ENCODE results near the gene PDIA3.
"Not testable (repeated sequence)": the region's sequence is repeated elsewhere in the genome, so short reads cannot be mapped to it uniquely, and the experiment has no call there.

Gene PDIA3

DNA sequence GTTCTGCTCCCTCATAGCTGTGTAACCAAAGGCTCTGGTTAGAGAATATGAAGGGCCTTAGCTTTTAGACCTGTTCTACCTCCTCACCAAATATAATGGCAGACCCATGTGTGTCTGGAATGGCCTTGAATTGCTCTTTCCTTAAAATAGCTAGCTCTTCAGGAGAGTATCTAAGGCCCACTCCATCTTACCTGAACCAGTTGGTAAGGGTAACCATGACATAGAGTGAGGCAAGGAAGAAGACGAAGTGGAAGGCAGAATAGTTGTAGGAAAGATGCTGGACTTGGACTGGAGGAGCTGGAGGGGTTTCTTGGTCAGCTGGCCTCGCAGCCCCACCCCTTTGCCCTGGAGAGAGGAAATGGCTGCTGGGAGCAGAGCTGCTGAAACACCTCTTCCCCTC is 49.0 kb downstream of the PDIA3 start:
- no peaks in the 10 kb centered on the region for H3K27me3 ChIP-seq (ENCODE audit: control insufficient read depth in 1 of 2, insufficient read depth in 2 of 2, low read length in 2 of 2)
- H3K4me1 ChIP-seq (ENCODE audit: control insufficient read depth in 1 of 2, insufficient read depth in 2 of 2, low read length in 2 of 2) = peaks cover 47% of the 10 kb centered on the region in 2 donors
- H3K9ac ChIP-seq (ENCODE audit: low read depth in 1 of 2, low read length in 2 of 2) = no peak overlapping the region
- H3K4me3 ChIP-seq (ENCODE audit: low read depth in 1 of 2, low read length in 2 of 2) = no peak overlapping the region
- peaks cover 24 to 39% of the 10 kb centered on the region in 2 donors for H3K36me3 ChIP-seq (ENCODE audit: control insufficient read depth in 1 of 2, insufficient read depth in 2 of 2, low read length in 2 of 2)
- no peak overlapping the region for H3K27ac ChIP-seq (ENCODE audit: low read depth, low read length)
- no peaks in the 10 kb centered on the region for H3K9me3 ChIP-seq (ENCODE audit: control insufficient read depth in 1 of 2, low read length in 2 of 2)

DNA sequence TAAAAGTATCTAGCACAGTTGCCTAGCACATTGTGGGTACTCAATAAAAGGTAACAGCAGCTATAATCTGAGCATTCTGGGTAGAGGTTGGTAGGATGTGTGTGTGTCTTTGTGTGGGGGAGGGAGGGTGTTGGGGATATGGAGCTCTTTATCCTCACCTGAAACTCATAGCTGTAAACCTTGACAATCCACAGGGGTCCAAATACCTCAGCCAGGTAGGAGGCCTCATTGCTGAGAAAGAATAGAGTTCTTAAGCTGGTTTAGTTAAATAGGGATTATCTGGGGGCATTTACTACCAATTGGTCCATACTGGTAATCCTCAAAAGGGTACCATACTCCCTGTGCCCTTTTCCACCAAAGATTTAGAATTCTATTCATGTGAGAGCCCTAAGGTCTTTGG is 49.8 kb downstream of the PDIA3 start:
- H3K27me3 ChIP-seq (ENCODE audit: control insufficient read depth in 1 of 2, insufficient read depth in 2 of 2, low read length in 2 of 2) = no peaks in the 10 kb centered on the region
- H3K9ac ChIP-seq (ENCODE audit: low read depth in 1 of 2, low read length in 2 of 2) = no peak overlapping the region
- no peak overlapping the region for H3K4me3 ChIP-seq (ENCODE audit: low read depth in 1 of 2, low read length in 2 of 2)
- no peaks in the 10 kb centered on the region for H3K9me3 ChIP-seq (ENCODE audit: control insufficient read depth in 1 of 2, low read length in 2 of 2)
- peaks cover 24 to 39% of the 10 kb centered on the region in 2 donors for H3K36me3 ChIP-seq (ENCODE audit: control insufficient read depth in 1 of 2, insufficient read depth in 2 of 2, low read length in 2 of 2)
- peaks cover 48 to 49% of the 10 kb centered on the region in 2 donors for H3K4me1 ChIP-seq (ENCODE audit: control insufficient read depth in 1 of 2, insufficient read depth in 2 of 2, low read length in 2 of 2)
- H3K27ac ChIP-seq (ENCODE audit: low read depth, low read length) = no peak overlapping the region

DNA sequence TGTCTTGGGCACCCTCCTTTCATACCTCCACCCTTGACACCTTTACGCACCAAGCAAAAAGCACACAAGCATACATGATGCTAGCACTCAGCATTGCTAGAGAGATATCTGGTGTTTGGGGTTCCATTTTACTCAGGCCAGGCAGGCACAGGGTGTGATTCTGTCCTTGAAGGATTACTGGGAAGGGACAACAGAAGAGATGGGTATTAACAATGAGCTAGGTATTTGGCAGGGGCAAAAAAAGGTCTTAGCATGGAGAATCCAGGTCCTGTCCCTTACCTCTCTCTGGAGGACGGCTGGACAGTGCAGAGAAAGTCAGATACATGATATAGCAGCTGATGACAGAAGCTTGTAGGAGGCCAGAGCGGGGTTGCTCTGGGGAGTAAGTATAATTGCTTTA is 50.3 kb downstream of the PDIA3 start:
- Histone ChIP-seq H3K36me3 (ENCODE audit: control insufficient read depth in 1 of 2, insufficient read depth in 2 of 2, low read length in 2 of 2) (peaks cover 24 to 39% of the 10 kb centered on the region in 2 donors), H3K27ac (ENCODE audit: low read depth, low read length) (no peak overlapping the region), H3K9me3 (ENCODE audit: control insufficient read depth in 1 of 2, low read length in 2 of 2) (no peaks in the 10 kb centered on the region), H3K27me3 (ENCODE audit: control insufficient read depth in 1 of 2, insufficient read depth in 2 of 2, low read length in 2 of 2) (no peaks in the 10 kb centered on the region), H3K4me3 (ENCODE audit: low read depth in 1 of 2, low read length in 2 of 2) (no peak overlapping the region), H3K4me1 (ENCODE audit: control insufficient read depth in 1 of 2, insufficient read depth in 2 of 2, low read length in 2 of 2) (peaks cover 54 to 55% of the 10 kb centered on the region in 2 donors), H3K9ac (ENCODE audit: low read depth in 1 of 2, low read length in 2 of 2) (no peak overlapping the region)

DNA sequence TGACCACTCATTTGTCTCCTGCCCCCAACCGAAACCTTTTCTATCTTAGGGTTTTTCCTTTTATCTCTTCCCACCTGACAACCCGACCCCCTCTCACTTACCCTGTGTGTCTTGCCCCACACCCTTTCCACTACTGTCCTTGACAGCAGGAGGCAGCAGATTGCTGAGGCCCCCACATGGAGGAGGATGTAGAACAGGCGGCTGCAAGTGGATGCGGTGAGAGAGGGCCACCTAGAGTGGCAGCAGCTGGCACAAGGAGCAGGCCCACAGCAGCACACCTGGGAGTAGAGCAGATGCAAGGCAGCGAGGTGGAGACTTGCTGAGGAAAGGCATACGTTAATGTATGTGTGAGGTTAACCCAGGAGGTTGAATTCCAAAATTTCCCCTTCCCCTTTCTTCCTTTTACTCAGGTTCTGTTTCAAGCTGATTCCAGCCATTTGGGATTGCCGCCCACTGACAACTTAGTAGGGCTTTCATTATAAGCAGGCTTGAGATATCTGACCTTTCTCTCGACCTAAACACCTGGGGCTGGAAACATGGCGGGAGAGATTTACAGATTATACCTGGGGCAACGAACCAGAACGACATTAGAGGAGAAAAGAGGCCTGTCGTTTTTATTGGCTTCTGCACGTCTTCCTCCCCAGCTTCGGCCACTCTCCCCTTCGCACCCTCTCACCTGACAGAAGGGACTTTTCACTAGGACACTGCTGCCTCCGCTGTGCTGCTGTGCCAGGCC is 53.1 kb downstream of the PDIA3 start:
- no peaks in the 10 kb centered on the region for H3K9me3 ChIP-seq (ENCODE audit: control insufficient read depth in 1 of 2, low read length in 2 of 2)
- H3K27ac ChIP-seq (ENCODE audit: low read depth, low read length) = peak overlapping the region; percentile 89
- H3K27me3 ChIP-seq (ENCODE audit: control insufficient read depth in 1 of 2, insufficient read depth in 2 of 2, low read length in 2 of 2) = no peaks in the 10 kb centered on the region
- H3K4me3 ChIP-seq (ENCODE audit: low read depth in 1 of 2, low read length in 2 of 2) = peak overlapping the region in 1 of 2 donors; percentile 94
- no peak overlapping the region for H3K9ac ChIP-seq (ENCODE audit: low read depth in 1 of 2, low read length in 2 of 2)
- peaks cover 16 to 47% of the 10 kb centered on the region in 2 donors for H3K36me3 ChIP-seq (ENCODE audit: control insufficient read depth in 1 of 2, insufficient read depth in 2 of 2, low read length in 2 of 2)
- peaks cover 41 to 45% of the 10 kb centered on the region in 2 donors for H3K4me1 ChIP-seq (ENCODE audit: control insufficient read depth in 1 of 2, insufficient read depth in 2 of 2, low read length in 2 of 2)

DNA sequence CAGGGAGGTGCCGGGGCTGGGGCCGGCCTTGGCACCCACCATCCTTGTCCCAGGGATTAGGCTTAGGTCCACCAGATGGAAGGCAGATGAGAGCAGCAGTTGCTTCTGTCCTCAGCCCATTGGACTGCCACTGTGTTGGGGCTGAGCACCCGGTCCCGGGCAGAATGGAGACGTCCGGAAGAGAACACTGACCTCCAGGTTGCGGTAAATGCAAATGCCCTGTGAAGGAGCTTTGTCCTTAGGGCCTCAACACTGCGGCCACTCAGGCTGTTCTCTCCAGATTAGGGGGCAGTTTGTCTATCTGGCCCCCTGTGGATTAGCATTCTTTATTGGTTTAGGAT is 53.7 kb downstream of the PDIA3 start, which contains the start of gene SERINC4:
TSS of gene SERINC4 (minus strand) at position 276 of the 341 bp plus-strand sequence. CDS start at position 42, 234 bp downstream.
- no peaks in the 10 kb centered on the region for H3K27me3 ChIP-seq (ENCODE audit: control insufficient read depth in 1 of 2, insufficient read depth in 2 of 2, low read length in 2 of 2)
- H3K27ac ChIP-seq (ENCODE audit: low read depth, low read length) = peak within 1 kb of the TSS; percentile 89
- peak within 1 kb of the TSS; percentile 94 to 98 for H3K4me3 ChIP-seq (ENCODE audit: low read depth in 1 of 2, low read length in 2 of 2)
- H3K36me3 ChIP-seq (ENCODE audit: control insufficient read depth in 1 of 2, insufficient read depth in 2 of 2, low read length in 2 of 2) = peaks cover 16 to 47% of the 10 kb centered on the region in 2 donors
- H3K9me3 ChIP-seq (ENCODE audit: control insufficient read depth in 1 of 2, low read length in 2 of 2) = no peaks in the 10 kb centered on the region
- H3K4me1 ChIP-seq (ENCODE audit: control insufficient read depth in 1 of 2, insufficient read depth in 2 of 2, low read length in 2 of 2) = peaks cover 35 to 41% of the 10 kb centered on the region in 2 donors
- peak within 1 kb of the TSS; percentile 95 for H3K9ac ChIP-seq (ENCODE audit: low read depth in 1 of 2, low read length in 2 of 2)

DNA sequence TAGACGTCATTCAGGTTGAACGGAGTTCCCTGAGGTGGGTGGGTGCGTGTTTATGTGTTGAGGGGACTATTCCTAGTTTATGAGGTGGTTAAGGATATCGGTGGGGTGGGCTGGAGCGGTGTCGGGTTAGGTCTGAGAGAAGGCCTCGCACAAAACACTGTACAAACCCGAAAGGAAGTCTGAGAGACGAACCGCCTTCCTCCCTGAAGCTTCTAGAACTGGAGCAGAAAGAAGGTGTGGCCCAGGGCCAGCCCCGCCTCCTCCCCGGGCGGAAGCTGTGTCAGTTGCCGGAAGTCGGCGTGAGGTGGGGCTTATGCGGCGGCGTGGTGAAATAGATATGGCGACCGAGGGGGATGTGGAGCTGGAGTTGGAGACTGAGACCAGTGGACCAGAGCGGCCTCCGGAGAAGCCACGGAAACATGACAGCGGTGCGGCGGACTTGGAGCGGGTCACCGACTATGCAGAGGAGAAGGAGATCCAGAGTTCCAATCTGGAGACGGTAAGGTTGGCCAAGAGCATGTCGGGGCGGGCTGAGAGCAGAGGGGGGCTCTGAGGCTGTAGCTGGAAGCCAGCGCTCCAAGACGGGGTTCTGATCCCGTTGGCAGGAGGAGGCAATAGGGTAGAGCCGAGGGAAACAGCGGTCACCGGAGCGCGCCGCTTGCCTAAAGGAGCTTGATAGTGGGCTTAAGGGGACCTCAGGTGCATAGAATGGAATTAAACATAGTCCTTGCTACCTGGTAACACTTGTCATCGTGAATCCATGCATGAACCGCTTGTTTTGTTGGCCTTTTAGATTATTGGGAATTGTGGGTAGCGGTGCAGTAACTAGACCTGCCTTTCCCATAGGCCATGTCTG is 54.3 kb downstream of the PDIA3 start, which contains the start of gene HYPK:
TSS of gene HYPK (plus strand) at position 314 of the 856 bp plus-strand sequence. CDS start at position 338, 24 bp downstream.
- peak within 1 kb of the TSS; percentile 89 for H3K27ac ChIP-seq (ENCODE audit: low read depth, low read length)
- peaks cover 16 to 47% of the 10 kb centered on the region in 2 donors for H3K36me3 ChIP-seq (ENCODE audit: control insufficient read depth in 1 of 2, insufficient read depth in 2 of 2, low read length in 2 of 2)
- H3K4me3 ChIP-seq (ENCODE audit: low read depth in 1 of 2, low read length in 2 of 2) = peak within 1 kb of the TSS; percentile 94 to 98
- no peaks in the 10 kb centered on the region for H3K27me3 ChIP-seq (ENCODE audit: control insufficient read depth in 1 of 2, insufficient read depth in 2 of 2, low read length in 2 of 2)
- H3K4me1 ChIP-seq (ENCODE audit: control insufficient read depth in 1 of 2, insufficient read depth in 2 of 2, low read length in 2 of 2) = peaks cover 29 to 35% of the 10 kb centered on the region in 2 donors
- peak within 1 kb of the TSS; percentile 95 for H3K9ac ChIP-seq (ENCODE audit: low read depth in 1 of 2, low read length in 2 of 2)
- H3K9me3 ChIP-seq (ENCODE audit: control insufficient read depth in 1 of 2, low read length in 2 of 2) = no peaks in the 10 kb centered on the region

DNA sequence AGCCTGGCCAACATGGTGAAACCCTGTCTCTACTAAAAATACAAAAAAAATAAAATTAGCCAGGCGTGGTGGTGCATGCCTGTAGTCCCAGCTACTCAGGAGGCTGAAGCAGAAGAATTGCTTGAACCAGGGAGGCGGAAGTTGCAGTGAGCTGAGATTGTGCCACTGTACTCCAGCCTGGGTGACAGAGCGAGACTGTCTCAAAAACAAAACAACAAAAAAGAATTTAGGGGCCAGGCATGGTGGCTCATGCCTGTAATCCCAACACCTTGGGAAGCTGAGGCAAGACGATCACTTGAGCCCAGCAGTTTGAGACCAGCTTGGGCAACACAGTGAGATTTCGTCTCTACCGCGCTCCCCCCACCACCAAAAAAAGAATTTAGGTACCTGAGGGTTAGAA is 56.4 kb downstream of the PDIA3 start:
- H3K4me3 ChIP-seq (ENCODE audit: low read depth in 1 of 2, low read length in 2 of 2); H3K27ac ChIP-seq (ENCODE audit: low read depth, low read length): not testable (repeated sequence)

DNA sequence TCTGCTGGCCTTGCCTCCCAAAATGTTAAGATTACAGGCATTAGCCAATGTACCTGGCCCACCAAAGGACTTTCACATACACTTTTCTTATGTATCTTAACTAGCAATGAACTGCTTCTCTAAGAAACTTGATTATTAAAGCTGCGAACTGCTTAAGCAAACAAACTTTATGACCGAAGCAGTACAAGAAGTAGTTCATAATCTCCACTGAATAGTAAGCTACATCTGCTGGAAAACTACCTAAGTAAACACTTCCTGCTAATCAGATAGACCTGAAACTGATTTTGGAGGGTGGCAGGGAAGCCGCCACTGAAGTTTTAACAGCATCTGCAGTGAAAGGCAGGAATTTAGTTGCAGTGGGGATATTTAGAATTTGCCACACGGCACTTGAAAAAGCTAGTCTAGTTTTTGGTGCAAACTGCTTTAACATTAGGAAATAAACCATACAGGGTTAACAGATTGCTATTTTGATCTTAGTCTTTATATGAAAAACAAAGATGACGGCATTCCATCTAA is 62.3 kb downstream of the PDIA3 start:
- Histone ChIP-seq H3K27ac (ENCODE audit: low read depth, low read length) (no peak overlapping the region), H3K4me3 (ENCODE audit: low read depth in 1 of 2, low read length in 2 of 2) (no peak overlapping the region), H3K27me3 (ENCODE audit: control insufficient read depth in 1 of 2, insufficient read depth in 2 of 2, low read length in 2 of 2) (no peaks in the 10 kb centered on the region), H3K4me1 (ENCODE audit: control insufficient read depth in 1 of 2, insufficient read depth in 2 of 2, low read length in 2 of 2) (no peaks in the 10 kb centered on the region), H3K9ac (ENCODE audit: low read depth in 1 of 2, low read length in 2 of 2) (no peak overlapping the region), H3K36me3 (ENCODE audit: control insufficient read depth in 1 of 2, insufficient read depth in 2 of 2, low read length in 2 of 2) (peaks cover 44 to 83% of the 10 kb centered on the region in 2 donors), H3K9me3 (ENCODE audit: control insufficient read depth in 1 of 2, low read length in 2 of 2) (no peaks in the 10 kb centered on the region)

More for the DNA sequence above, 56.4 kb downstream of the PDIA3 start:
- H3K9me3 ChIP-seq (ENCODE audit: control insufficient read depth in 1 of 2, low read length in 2 of 2); H3K9ac ChIP-seq (ENCODE audit: low read depth in 1 of 2, low read length in 2 of 2); H3K27me3 ChIP-seq (ENCODE audit: control insufficient read depth in 1 of 2, insufficient read depth in 2 of 2, low read length in 2 of 2): not testable (repeated sequence)
- peaks cover 26 to 32% of the 10 kb centered on the region in 2 donors for H3K4me1 ChIP-seq (ENCODE audit: control insufficient read depth in 1 of 2, insufficient read depth in 2 of 2, low read length in 2 of 2)
- peaks cover 19 to 45% of the 10 kb centered on the region in 2 donors for H3K36me3 ChIP-seq (ENCODE audit: control insufficient read depth in 1 of 2, insufficient read depth in 2 of 2, low read length in 2 of 2)

DNA sequence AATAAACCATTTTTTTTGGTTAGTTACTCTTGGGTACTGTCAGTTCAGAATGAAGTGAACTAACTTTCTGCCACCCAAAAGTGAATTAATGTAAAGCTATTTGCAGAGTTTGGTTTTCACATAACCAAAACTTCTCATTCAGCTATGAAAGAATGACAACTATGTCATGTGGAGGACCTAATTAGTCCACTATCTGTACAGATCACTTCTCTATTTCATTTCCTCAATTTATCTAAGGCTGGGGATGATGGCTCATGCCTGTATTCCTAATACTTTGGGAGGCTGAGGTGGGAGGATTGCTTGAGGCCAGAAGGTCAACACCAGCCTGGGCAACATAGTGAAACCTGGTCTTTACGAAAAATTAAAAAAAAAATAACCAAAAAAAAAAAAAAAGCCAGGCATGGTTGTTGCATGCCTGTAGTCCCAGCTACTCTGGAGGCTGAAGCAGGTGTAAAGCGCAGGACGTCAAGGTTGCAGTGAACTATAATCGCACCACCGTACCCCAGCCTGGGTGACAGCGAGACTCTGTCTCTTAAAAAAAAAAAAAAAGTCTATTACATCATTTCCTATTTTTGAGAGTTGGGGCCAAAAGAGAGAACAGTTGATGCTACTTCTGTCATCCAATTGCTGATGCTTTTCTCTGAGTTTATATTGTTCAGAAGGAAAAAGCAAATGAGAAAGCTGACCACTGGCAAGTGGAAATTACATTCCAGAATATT is 62.9 kb downstream of the PDIA3 start:
- Histone ChIP-seq H3K27me3 (ENCODE audit: control insufficient read depth in 1 of 2, insufficient read depth in 2 of 2, low read length in 2 of 2) (no peaks in the 10 kb centered on the region), H3K4me1 (ENCODE audit: control insufficient read depth in 1 of 2, insufficient read depth in 2 of 2, low read length in 2 of 2) (no peaks in the 10 kb centered on the region), H3K36me3 (ENCODE audit: control insufficient read depth in 1 of 2, insufficient read depth in 2 of 2, low read length in 2 of 2) (peaks cover 46 to 87% of the 10 kb centered on the region in 2 donors), H3K4me3 (ENCODE audit: low read depth in 1 of 2, low read length in 2 of 2) (no peak overlapping the region), H3K9me3 (ENCODE audit: control insufficient read depth in 1 of 2, low read length in 2 of 2) (no peaks in the 10 kb centered on the region), H3K9ac (ENCODE audit: low read depth in 1 of 2, low read length in 2 of 2) (no peak overlapping the region), H3K27ac (ENCODE audit: low read depth, low read length) (no peak overlapping the region)
